SK-N-SH (cell line): ENCODE measurements around the gene TDRD1. TPM values are rescaled to one million over a fixed set of nuclear protein-coding genes. Genes with fewer than 3 reads are reported as not detected.

ENCODE experiments used
- CTCF ChIA-PET: fragments of 300-600, 350-600 bp; formaldehyde crosslinking; extraction: SDS; loops from one replicate; lab custom pipeline; 2021; lab: Yijun Ruan, JAX
- POLR2A ChIA-PET: fragments of 350-600 bp; sonication (Branson Sonifier 250); formaldehyde crosslinking; extraction: SDS; loops from one replicate; lab custom pipeline; 2020; ENCODE audit warnings: antibody characterized with exemption, inconsistent platforms; lab: Yijun Ruan, JAX
- DNase-seq: peaks from one replicate; pipeline ENCODE4 v3.0.0; 2012
- H2AFZ ChIP-seq: fragments of 200-600 bp; sonication (generic); 2 replicates; pipeline ENCODE4 v1.8.1; 2016; ENCODE audit warnings: antibody characterized with exemption, mild to moderate bottlenecking, low read depth
- H3F3A ChIP-seq: fragments of 200-600 bp; sonication (generic); replicated peaks from 2 replicates; pipeline ENCODE3; 2016; ENCODE audit warnings: antibody characterized with exemption, mild to moderate bottlenecking; ENCODE audit not compliant: insufficient read depth
- H3K27ac ChIP-seq, 2 experiments: fragments of 200-500 bp in 1 of 2; fragments of 200-600 bp in 1 of 2; sonication (Bioruptor generic) in 1 of 2; sonication (generic), shearing (Covaris generic) in 1 of 2; 2 replicates each; pipeline versions ENCODE4 v1.5.1 to v1.6.1; 2014 to 2016; ENCODE audit warnings: low read depth in 2 of 2, inconsistent platforms in 1 of 2, low read length in 1 of 2, mild to moderate bottlenecking in 1 of 2, mixed read lengths in 1 of 2
- H3K27me3 ChIP-seq: fragments of 200-600 bp; sonication (generic), shearing (Covaris generic); 2 replicates; pipeline ENCODE4 v1.6.1; 2016; ENCODE audit warnings: mixed run types; ENCODE audit not compliant: insufficient read depth
- H3K36me3 ChIP-seq, 2 experiments: fragments of 200-500 bp in 1 of 2; fragments of 200-600 bp in 1 of 2; sonication (Bioruptor generic) in 1 of 2; sonication (generic) in 1 of 2; replicated peaks in 1 of 2; 2 replicates each; pipeline versions ENCODE3 to v1.5.1; 2014 to 2016; ENCODE audit warnings: low read length in 1 of 2, mild to moderate bottlenecking in 1 of 2; ENCODE audit not compliant: insufficient read depth in 2 of 2, control insufficient read depth in 1 of 2
- H3K4me1 ChIP-seq, 2 experiments: fragments of 200-500 bp in 1 of 2; fragments of 200-600 bp in 1 of 2; sonication (Bioruptor generic) in 1 of 2; sonication (generic), shearing (Covaris generic) in 1 of 2; 2 replicates each; pipeline versions ENCODE4 v1.5.1 to v1.6.1; 2014 to 2016; ENCODE audit warnings: low read depth in 1 of 2, low read length in 1 of 2, mixed run types in 1 of 2; ENCODE audit not compliant: insufficient read depth in 2 of 2, control insufficient read depth in 1 of 2
- H3K4me2 ChIP-seq: fragments of 200-600 bp; sonication (generic), shearing (Covaris generic); 2 replicates; pipeline ENCODE4 v1.6.1; 2017; ENCODE audit warnings: mixed run types
- H3K4me3 ChIP-seq, 2 experiments: fragments of 200-500 bp in 1 of 2; fragments of 200-600 bp in 1 of 2; sonication (Bioruptor generic) in 1 of 2; sonication (generic), shearing (Covaris generic) in 1 of 2; 2 replicates each; pipeline versions ENCODE4 v1.5.1 to v1.8.1; 2014 to 2016; ENCODE audit warnings: low read depth in 2 of 2, inconsistent platforms in 1 of 2, low read length in 1 of 2, mild to moderate bottlenecking in 1 of 2, mixed read lengths in 1 of 2, moderate library complexity in 1 of 2
- H3K79me2 ChIP-seq: fragments of 200-600 bp; sonication (generic); 2 replicates; pipeline ENCODE4 v1.8.1; 2017; ENCODE audit warnings: mild to moderate bottlenecking; ENCODE audit not compliant: insufficient read depth
- H3K9ac ChIP-seq: fragments of 200-600 bp; sonication (generic); 2 replicates; pipeline ENCODE4 v1.6.1; 2017; ENCODE audit warnings: mixed run types
- H3K9me2 ChIP-seq: fragments of 200-600 bp; sonication (generic); 2 replicates; pipeline ENCODE4 v1.6.1; 2017; ENCODE audit warnings: mixed run types
- H3K9me3 ChIP-seq: fragments of 200-600 bp; sonication (generic); 2 replicates; pipeline ENCODE4 v1.6.1; 2017; ENCODE audit warnings: mixed run types, mild to moderate bottlenecking, moderate library complexity
- H4K20me1 ChIP-seq: fragments of 200-600 bp; sonication (generic); 2 replicates; pipeline ENCODE4 v1.6.1; 2017; ENCODE audit warnings: mild to moderate bottlenecking, mixed run types; ENCODE audit not compliant: insufficient read depth
- CTCF ChIP-seq: fragments of 200-600 bp; sonication (generic); IDR thresholded peaks from 2 replicates; pipeline ENCODE4 v1.6.1; 2017; ENCODE audit warnings: antibody characterized with exemption, mild to moderate bottlenecking, moderate library complexity
- EP300 ChIP-seq, 2 experiments: IDR thresholded peaks; 2 replicates each; pipeline versions ENCODE4 v1.4.0 to v1.6.1; 2012; ENCODE audit warnings: borderline replicate concordance in 1 of 2, low read depth in 1 of 2, low read length in 1 of 2
- FOSL2 ChIP-seq: IDR thresholded peaks from 2 replicates; pipeline ENCODE4 v1.4.0; 2012; ENCODE audit warnings: low read depth, mild to moderate bottlenecking, moderate library complexity, borderline replicate concordance
- GATA2 ChIP-seq: sonication (generic); formaldehyde crosslinking; IDR thresholded peaks from 2 replicates; pipeline ENCODE4 v1.5.0; 2020; ENCODE audit warnings: mild to moderate bottlenecking, missing genetic modification reagents
- IRF3 ChIP-seq: fragments of 150-350 bp; IDR thresholded peaks from 2 replicates; pipeline ENCODE4 v1.6.1; 2016; ENCODE audit warnings: mild to moderate bottlenecking, low read depth, low read length
- MAX ChIP-seq: IDR thresholded peaks from 2 replicates; pipeline ENCODE4 v1.4.0; 2012; ENCODE audit warnings: low read depth
- MXI1 ChIP-seq: IDR thresholded peaks from 2 replicates; pipeline ENCODE4 v1.6.1; 2012; ENCODE audit warnings: mild to moderate bottlenecking, low read depth, low read length, improper control_type of control experiment
- POLR2AphosphoS5 ChIP-seq: IDR thresholded peaks from 2 replicates; pipeline ENCODE4 v1.6.1; 2012; ENCODE audit warnings: low read depth, low read length
- RXRA ChIP-seq: IDR thresholded peaks from 2 replicates; pipeline ENCODE4 v1.4.0; 2012; ENCODE audit warnings: low read depth, mild to moderate bottlenecking, borderline replicate concordance
- TAF1 ChIP-seq: IDR thresholded peaks from 2 replicates; pipeline ENCODE4 v1.6.1; 2012; ENCODE audit warnings: low read depth, mild to moderate bottlenecking, low read length, moderate library complexity, borderline replicate concordance
- TEAD4 ChIP-seq: IDR thresholded peaks from 2 replicates; pipeline ENCODE4 v1.4.0; 2012; ENCODE audit warnings: mild to moderate bottlenecking, borderline replicate concordance; ENCODE audit not compliant: insufficient read depth
- USF2 ChIP-seq: fragments of 150-350 bp; IDR thresholded peaks from 2 replicates; pipeline ENCODE4 v1.6.1; 2017; ENCODE audit warnings: antibody characterized with exemption, low read length, low read depth, borderline replicate concordance
- ZBTB33 ChIP-seq: IDR thresholded peaks from 2 replicates; pipeline ENCODE4 v1.4.0; 2012; ENCODE audit warnings: low read depth, borderline replicate concordance
- WGBS: methylation state at CpG from one replicate; pipeline ENCODE4 v1.1.6; 2017; ENCODE audit warnings: low lambda C conversion rate; 5-methylcytosine and 5-hydroxymethylcytosine counted together
- polyA plus RNA-seq, 3 experiments: library from polyadenylated mRNA; depleted of rRNA; stranded (reverse); fragments of >200 nt; gene quantifications; 2 replicates each; pipeline ENCODE4 v1.2.3, GENCODE V29; 2012

Gene TDRD1
- polyA plus RNA-seq, 1 of the 3 experiments (the other 2 are of a cell fraction): not detected

- TF ChIP-seq ZBTB33 (no peak), RXRA (no peak), MAX (no peak), IRF3 (no peak)
Measured at GRCh38 chr10:114259824-114260223, 80.7 kb downstream of the TDRD1 start (continued).

GRCh38 chr10:114260366-114260765 is 81.2 kb downstream of the TDRD1 start:
- H2AFZ ChIP-seq: no peak overlapping the region
- H3F3A ChIP-seq: peaks cover 3% of the 10 kb centered on the region
- POLR2A ChIA-PET: no interaction called here
- H3K36me3 ChIP-seq: no peaks in the 10 kb centered on the region
- H4K20me1 ChIP-seq: no peaks in the 10 kb centered on the region
- TF ChIP-seq IRF3 (no peak), TAF1 (no peak), USF2 (no peak), EP300 (IDR thresholded peaks at IDR 0.05; ENCODE audit: borderline replicate concordance in 1 of 2, low read depth in 1 of 2, low read length in 1 of 2) (no peak), POLR2AphosphoS5 (no peak), TEAD4 (no peak), MXI1 (no peak), CTCF (no peak), GATA2 (no peak), FOSL2 (no peak)
- TF ChIP-seq, all 33 proteins: peak for 0
- H3K79me2 ChIP-seq: no peaks in the 10 kb centered on the region
- WGBS: 71% methylated on average over 5 of the region's 5 CpGs
- CTCF ChIA-PET: no interaction called here
- no peaks in the 10 kb centered on the region for H3K27me3 ChIP-seq
- no peaks in the 10 kb centered on the region for H3K9me2 ChIP-seq
- H3K4me3 ChIP-seq: no peak overlapping the region
- no peak overlapping the region for H3K9ac ChIP-seq
- no peaks in the 10 kb centered on the region for H3K4me1 ChIP-seq
- H3K4me2 ChIP-seq: no peak overlapping the region
- no peak for DNase-seq
- H3K27ac ChIP-seq: 0 out of 4 replicates have a peak overlapping the region, but pooled peaks of 1 of the 2 experiments have one; percentile 25
- no peaks in the 10 kb centered on the region for H3K9me3 ChIP-seq
